ENCODE measurements around the gene FDX2.

DNA sequence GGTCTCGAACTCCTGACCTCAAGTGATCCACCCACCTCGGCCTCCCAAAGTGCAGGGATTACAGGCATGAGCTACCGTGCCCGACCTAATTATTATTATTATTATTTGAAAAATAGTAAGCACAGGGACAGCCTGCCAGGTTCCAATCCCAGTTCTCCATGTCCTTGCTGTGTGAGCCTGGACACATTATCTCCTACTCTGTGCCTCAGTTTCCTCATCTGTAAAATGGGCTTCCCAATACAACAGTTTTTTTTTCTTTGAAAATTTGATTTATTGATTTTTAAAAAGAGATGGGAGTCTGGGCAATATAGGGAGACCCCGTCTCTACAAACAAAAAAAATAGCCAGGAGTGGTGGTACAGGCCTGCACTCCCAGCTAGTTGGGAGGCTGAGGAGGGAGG lies 9.5 kb downstream of the FDX2 start:
- TF ChIP-seq USF2 (IDR thresholded peaks at IDR 0.05; ENCODE audit: low read depth, low read length) = no peak
- no peak for TF ChIP-seq CTCF (conservative IDR thresholded peaks at IDR 0.05; ENCODE audit: low read depth, low read length)
- no peak for TF ChIP-seq POLR2A (IDR thresholded peaks at IDR 0.05; ENCODE audit: low read depth, low read length)
- TF ChIP-seq RFX5 (IDR thresholded peaks at IDR 0.05; ENCODE audit: low read depth, low read length) = no peak
- TF ChIP-seq RCOR1 (IDR thresholded peaks at IDR 0.05; ENCODE audit: insufficient replicate concordance, low read length) = no peak
- no peak for TF ChIP-seq SMC3 (IDR thresholded peaks at IDR 0.05; ENCODE audit: low read depth, low read length)
